ENCODE data around the gene OR13C5. TPM values are rescaled to one million over a fixed set of nuclear protein-coding genes. Genes with fewer than 3 reads are reported as not detected.

OR13C5 gene
- total and polyA plus RNA-seq, 2 experiments from 2014 or later = not detected

DNA sequence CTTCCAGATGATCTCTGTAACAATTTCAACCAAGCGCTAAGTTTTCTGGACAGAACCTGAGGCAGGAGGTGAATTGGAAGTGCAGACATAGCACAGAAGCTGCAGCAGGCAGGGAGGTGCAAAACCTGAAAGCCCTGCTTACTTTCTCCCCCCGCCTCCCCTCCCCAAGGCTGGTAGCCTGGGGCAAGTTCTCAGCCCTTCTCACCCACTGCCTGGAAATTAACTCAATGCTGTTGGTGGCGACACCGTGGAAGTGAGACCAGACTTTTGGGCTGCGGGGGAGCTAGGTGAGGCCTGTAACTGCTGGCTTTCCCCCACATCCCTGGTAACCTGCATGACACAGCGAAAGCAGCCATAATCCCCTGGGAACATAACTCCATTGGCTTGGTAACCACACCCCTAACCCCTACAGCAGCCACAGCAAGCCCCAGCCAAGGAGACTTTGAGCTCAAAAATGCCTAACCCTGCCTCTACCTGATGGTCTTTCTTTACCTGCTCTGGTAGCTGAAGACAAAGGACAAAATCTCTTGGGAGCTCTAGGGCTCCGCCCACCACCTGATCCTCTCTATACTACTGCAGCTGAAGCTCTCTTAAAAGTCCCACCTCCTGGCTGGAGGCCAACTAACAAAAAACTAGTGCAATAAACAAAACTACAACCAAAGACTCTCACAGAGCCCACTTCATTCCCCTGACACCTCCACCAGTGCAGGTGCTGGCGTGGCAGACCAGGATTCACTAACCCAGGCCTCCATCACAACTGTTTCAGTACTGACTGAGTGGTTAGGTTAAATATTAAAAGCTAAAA is 42.2 kb downstream of the OR13C5 start:
- in situ Hi-C loops (cut with MboI) = no loop called here
- Histone ChIP-seq H3K4me2 (ENCODE audit: unreplicated experiment) (no peak overlapping the region), H3K4me1 (ENCODE audit: insufficient read depth) (no peaks in the 10 kb centered on the region), H3K79me2 (ENCODE audit: insufficient read depth) (no peaks in the 10 kb centered on the region), H3K9me2 (ENCODE audit: insufficient read depth) (no peaks in the 10 kb centered on the region), H3K27me3 (replicated peaks; ENCODE audit: insufficient read depth) (no peaks in the 10 kb centered on the region), H3F3A (ENCODE audit: insufficient read depth) (no peaks in the 10 kb centered on the region), H3K4me3 (no peak overlapping the region), H4K20me1 (ENCODE audit: insufficient read depth) (no peaks in the 10 kb centered on the region), H2AFZ (no peak overlapping the region), H3K36me3 (ENCODE audit: low read depth) (no peaks in the 10 kb centered on the region), H3K9ac (no peak overlapping the region), H3K9me3 (ENCODE audit: low read depth) (no peaks in the 10 kb centered on the region), H3K27ac (no peak overlapping the region)
- no peak for TF ChIP-seq EZH2 (IDR thresholded peaks at IDR 0.05; ENCODE audit: insufficient read depth, poor library complexity, severe bottlenecking)
- TF ChIP-seq EZH2phosphoT487 (IDR thresholded peaks at IDR 0.05; ENCODE audit: insufficient read depth, low read depth) = no peak
- 57 to 65% methylated on average over 7 to 8 of the region's 8 CpGs for WGBS, 2 experiments (ENCODE audit: low coverage in 1 of 2, low lambda C conversion rate in 2 of 2, missing lambda C conversion rate in 2 of 2)
- DNase-seq = no peak

- Histone ChIP-seq H3K36me3 (ENCODE audit: low read depth) (no peaks in the 10 kb centered on the region), H3K27ac (no peak overlapping the region), H3F3A (ENCODE audit: insufficient read depth) (no peaks in the 10 kb centered on the region), H4K20me1 (ENCODE audit: insufficient read depth) (no peaks in the 10 kb centered on the region), H2AFZ (no peak overlapping the region), H3K9me3 (ENCODE audit: low read depth) (no peaks in the 10 kb centered on the region), H3K9ac (no peak overlapping the region), H3K4me3 (no peak overlapping the region), H3K9me2 (ENCODE audit: insufficient read depth) (no peaks in the 10 kb centered on the region), H3K27me3 (replicated peaks; ENCODE audit: insufficient read depth) (no peaks in the 10 kb centered on the region), H3K4me1 (ENCODE audit: insufficient read depth) (no peaks in the 10 kb centered on the region), H3K4me2 (ENCODE audit: unreplicated experiment) (no peak overlapping the region), H3K79me2 (ENCODE audit: insufficient read depth) (no peaks in the 10 kb centered on the region)
- DNase-seq = no peak
- 54 to 63% methylated on average over 1 of the region's 1 CpG for WGBS, 2 experiments (ENCODE audit: low coverage in 1 of 2, low lambda C conversion rate in 2 of 2, missing lambda C conversion rate in 2 of 2)
- no peak for TF ChIP-seq EZH2phosphoT487 (IDR thresholded peaks at IDR 0.05; ENCODE audit: insufficient read depth, low read depth)
- no peak for TF ChIP-seq EZH2 (IDR thresholded peaks at IDR 0.05; ENCODE audit: insufficient read depth, poor library complexity, severe bottlenecking)
- in situ Hi-C loops (cut with MboI) = no loop called here
Measured at GRCh38 chr9:104555521-104555920, 43.7 kb downstream of the OR13C5 start.

DNA sequence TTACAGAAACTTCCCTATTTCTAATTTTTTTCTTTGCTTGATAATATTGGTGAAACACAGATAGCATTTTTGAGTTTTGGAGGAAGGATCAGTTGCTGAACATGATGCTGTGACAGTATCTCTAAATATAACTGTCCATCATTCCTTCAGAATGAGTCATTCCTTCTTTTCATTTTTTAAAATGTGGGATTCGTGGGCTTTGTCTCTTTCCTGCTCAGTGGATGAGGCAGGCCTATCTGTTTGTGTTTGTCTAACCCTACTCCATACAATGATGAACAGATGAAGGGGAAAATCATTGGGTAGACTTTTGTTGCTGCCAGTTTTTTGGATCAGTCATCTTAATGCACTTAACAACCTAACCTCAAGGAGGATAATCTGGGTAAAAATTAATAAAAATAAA is 46.0 kb downstream of the OR13C5 start:
- no peak overlapping the region for H3K27ac ChIP-seq
- TF ChIP-seq EZH2 (IDR thresholded peaks at IDR 0.05; ENCODE audit: insufficient read depth, poor library complexity, severe bottlenecking) = no peak
- no peak for TF ChIP-seq EZH2phosphoT487 (IDR thresholded peaks at IDR 0.05; ENCODE audit: insufficient read depth, low read depth)

More for the DNA sequence above, 46.0 kb downstream of the OR13C5 start:
- Histone ChIP-seq H2AFZ (no peak overlapping the region), H3K4me1 (ENCODE audit: insufficient read depth) (no peaks in the 10 kb centered on the region), H3K4me2 (ENCODE audit: unreplicated experiment) (no peak overlapping the region), H4K20me1 (ENCODE audit: insufficient read depth) (no peaks in the 10 kb centered on the region), H3K36me3 (ENCODE audit: low read depth) (no peaks in the 10 kb centered on the region), H3K27me3 (replicated peaks; ENCODE audit: insufficient read depth) (no peaks in the 10 kb centered on the region), H3K9ac (no peak overlapping the region), H3K4me3 (no peak overlapping the region), H3K9me2 (ENCODE audit: insufficient read depth) (no peaks in the 10 kb centered on the region), H3K9me3 (ENCODE audit: low read depth) (no peaks in the 10 kb centered on the region), H3K79me2 (ENCODE audit: insufficient read depth) (no peaks in the 10 kb centered on the region), H3F3A (ENCODE audit: insufficient read depth) (no peaks in the 10 kb centered on the region)
- peak; percentile 10 for DNase-seq
- in situ Hi-C loops (cut with MboI) = no loop called here
- 0% methylated on average over 1 of the region's 1 CpG for WGBS, 2 experiments (ENCODE audit: low coverage in 1 of 2, low lambda C conversion rate in 2 of 2, missing lambda C conversion rate in 2 of 2)

Other genes with a start within 250 kb of the OR13C5 start
- not detected in 2 replicates for gene OR13F1, start 95.2 kb downstream of the OR13C5 start, total RNA-seq (2014; rRNA removed; shearing (Covaris generic))
- gene OR13F1, start 95.2 kb downstream of the OR13C5 start, polyA plus RNA-seq (2016; fragmentation: Nextera tagmentation; extraction: Ambion mirVana) = not detected in 2 replicates
- not detected in 2 replicates for gene OR13C4, start 72.2 kb downstream of the OR13C5 start, total RNA-seq (2014; rRNA removed; shearing (Covaris generic))
- gene OR13C4, start 72.2 kb downstream of the OR13C5 start, polyA plus RNA-seq (2016; fragmentation: Nextera tagmentation; extraction: Ambion mirVana) = not detected in 2 replicates
- gene OR13C3, start 62.6 kb downstream of the OR13C5 start, total RNA-seq (2014; rRNA removed; shearing (Covaris generic)) = not detected in 2 replicates
- gene OR13C3, start 62.6 kb downstream of the OR13C5 start, polyA plus RNA-seq (2016; fragmentation: Nextera tagmentation; extraction: Ambion mirVana) = not detected in 2 replicates
- not detected in 2 replicates for gene OR13C8, start 30.2 kb downstream of the OR13C5 start, total RNA-seq (2014; rRNA removed; shearing (Covaris generic))
- not detected in 2 replicates for gene OR13C8, start 30.2 kb downstream of the OR13C5 start, polyA plus RNA-seq (2016; fragmentation: Nextera tagmentation; extraction: Ambion mirVana)
- not detected in 2 replicates for gene OR13C2, start 6.2 kb upstream of the OR13C5 start, total RNA-seq (2014; rRNA removed; shearing (Covaris generic))
- gene OR13C2, start 6.2 kb upstream of the OR13C5 start, polyA plus RNA-seq (2016; fragmentation: Nextera tagmentation; extraction: Ambion mirVana) = not detected in 2 replicates
- not detected in 2 replicates for gene OR13C9, start 18.8 kb upstream of the OR13C5 start, total RNA-seq (2014; rRNA removed; shearing (Covaris generic))
- gene OR13C9, start 18.8 kb upstream of the OR13C5 start, polyA plus RNA-seq (2016; fragmentation: Nextera tagmentation; extraction: Ambion mirVana) = not detected in 2 replicates
- gene OR13D1, start 95.1 kb upstream of the OR13C5 start, total RNA-seq (2014; rRNA removed; shearing (Covaris generic)) = not detected in 2 replicates
- gene OR13D1, start 95.1 kb upstream of the OR13C5 start, polyA plus RNA-seq (2016; fragmentation: Nextera tagmentation; extraction: Ambion mirVana) = not detected in 2 replicates
- gene NIPSNAP3A, start 148.3 kb upstream of the OR13C5 start, total RNA-seq (2014; rRNA removed; shearing (Covaris generic)) = 52.6 and 55.3 TPM in 2 replicates
- 64.2 and 66.2 TPM in 2 replicates for gene NIPSNAP3A, start 148.3 kb upstream of the OR13C5 start, polyA plus RNA-seq (2016; fragmentation: Nextera tagmentation; extraction: Ambion mirVana)
- gene NIPSNAP3B, start 164.7 kb upstream of the OR13C5 start, total RNA-seq (2014; rRNA removed; shearing (Covaris generic)) = 0.54 and 5.9 TPM in 2 replicates
- 1.6 and 2.1 TPM in 2 replicates for gene NIPSNAP3B, start 164.7 kb upstream of the OR13C5 start, polyA plus RNA-seq (2016; fragmentation: Nextera tagmentation; extraction: Ambion mirVana)